K562 (cell line): ENCODE results near the gene HSPB6. TPM values are rescaled to one million over a fixed set of nuclear protein-coding genes. Genes with fewer than 3 reads are reported as not detected.

Experiments used
- CEBPG ChIP-seq, 3 experiments: fragments of 200-800 bp in 1 of 3; sonication (Bioruptor generic) in 1 of 3; sonication (generic) in 1 of 3; formaldehyde crosslinking in 1 of 3; IDR thresholded peaks in 2 of 3; conservative IDR thresholded peaks in 1 of 3; 2 replicates each; pipeline versions ENCODE4 v1.6.1 to v1.8.0; 2016 to 2022; ENCODE audit warnings: missing compliant biosample characterization in 2 of 3, missing genetic modification characterization in 2 of 3, mild to moderate bottlenecking in 1 of 3, missing genetic modification reagents in 1 of 3
- CREB3 ChIP-seq: fragments of 450-650 bp; conservative IDR thresholded peaks from 2 replicates; pipeline ENCODE4 v1.6.1; 2016; ENCODE audit warnings: missing genetic modification characterization, low read depth, mild to moderate bottlenecking, missing compliant biosample characterization, moderate library complexity
- FOXJ2 ChIP-seq: fragments of 200-800 bp; sonication (Bioruptor generic); IDR thresholded peaks from 2 replicates; pipeline ENCODE4 v1.6.1; 2016; ENCODE audit warnings: missing genetic modification characterization, missing compliant biosample characterization
- ILF3 ChIP-seq: fragments of 450-650 bp; IDR thresholded peaks from 2 replicates; pipeline ENCODE4 v1.6.1; 2018; ENCODE audit warnings: antibody characterized with exemption, mild to moderate bottlenecking, moderate library complexity, borderline replicate concordance
- KDM4B ChIP-seq, 2 experiments: fragments of 450-650 bp in 1 of 2; sonication (generic) in 1 of 2; IDR thresholded peaks; 2 replicates each; pipeline ENCODE4 v1.6.1; 2016 to 2017; ENCODE audit warnings: borderline replicate concordance in 2 of 2, antibody characterized with exemption in 1 of 2, low read depth in 1 of 2, mild to moderate bottlenecking in 1 of 2
- KLF1 ChIP-seq: fragments of 450-650 bp; IDR thresholded peaks from 2 replicates; pipeline ENCODE4 v1.6.1; 2016; ENCODE audit warnings: missing genetic modification characterization, missing compliant biosample characterization
- L3MBTL2 ChIP-seq: fragments of 450-650 bp; IDR thresholded peaks from 2 replicates; pipeline ENCODE4 v1.6.1; 2016; ENCODE audit warnings: mild to moderate bottlenecking, moderate library complexity
- MECOM ChIP-seq: fragments of 250-450 bp; sonication (Bioruptor Pico); IDR thresholded peaks from 2 replicates; pipeline ENCODE4 v1.8.0; 2022; ENCODE audit warnings: inconsistent platforms
- MTA2 ChIP-seq: fragments of 450-650 bp; IDR thresholded peaks from 2 replicates; pipeline ENCODE4 v1.6.1; 2016; ENCODE audit warnings: low read depth
- MYC ChIP-seq, 2 experiments: fragments of 250-450 bp in 1 of 2; sonication (Bioruptor Pico) in 1 of 2; IDR thresholded peaks; 2 replicates each; pipeline versions ENCODE4 v1.5.1 to v1.6.1; 2012 to 2021; ENCODE audit warnings: low read depth in 2 of 2, borderline replicate concordance in 1 of 2, improper control_type of control experiment in 1 of 2, low read length in 1 of 2, mild to moderate bottlenecking in 1 of 2, moderate library complexity in 1 of 2
- SP1 ChIP-seq: sonication (generic); formaldehyde crosslinking; IDR thresholded peaks from 2 replicates; pipeline ENCODE4 v1.8.1; 2022; ENCODE audit warnings: mild to moderate bottlenecking, missing genetic modification reagents
- TBP ChIP-seq: optimal IDR thresholded peaks from 2 replicates; pipeline ENCODE3; 2011; ENCODE audit warnings: low read depth, low read length, improper control_type of control experiment
- TGIF2 ChIP-seq: sonication (generic); formaldehyde crosslinking; IDR thresholded peaks from 2 replicates; pipeline ENCODE4 v1.8.1; 2022; ENCODE audit warnings: mild to moderate bottlenecking, missing genetic modification reagents, moderate library complexity
- ZNF124 ChIP-seq: sonication (generic); formaldehyde crosslinking; IDR thresholded peaks from 2 replicates; pipeline ENCODE4 v1.8.1; 2022; ENCODE audit warnings: missing genetic modification reagents
- ZNF507 ChIP-seq: conservative IDR thresholded peaks from 2 replicates; pipeline ENCODE4 v1.6.1; 2017; ENCODE audit warnings: missing genetic modification characterization, missing compliant biosample characterization
- polyA plus RNA-seq, 8 experiments: library from polyadenylated mRNA; depleted of rRNA in 4 of 8; stranded (reverse) in 5 of 8; unstranded in 3 of 8; fragments of >200 nt; fragmentation: Nextera tagmentation in 2 of 8; fragmentation: Illumina TruSeq in 1 of 8; extraction: Ambion mirVana in 2 of 8; extraction: Trizol in 1 of 8; gene quantifications; 2 replicates each; pipeline versions ENCODE4 v1.2.1 to v1.2.3, GENCODE V29; 2011 to 2014; ENCODE audit warnings: inconsistent platforms in 1 of 8, missing spikeins in 1 of 8
- total RNA-seq, 7 experiments: library from RNA; depleted of rRNA in 6 of 7; stranded (reverse); fragments of >200 nt in 6 of 7; fragmentation: Illumina TruSeq in 2 of 7; extraction: Trizol in 2 of 7; gene quantifications; 2 replicates each; pipeline versions ENCODE4 v1.2.1 to v1.2.3, GENCODE V29; 2011 to 2021; ENCODE audit warnings: low replicate concordance in 1 of 7
- TF ChIP-seq, protein P1 (sequence below): sonication (generic); formaldehyde crosslinking; IDR thresholded peaks from 2 replicates; pipeline ENCODE4 v1.8.0; 2022; ENCODE audit warnings: missing genetic modification reagents, mild to moderate bottlenecking, moderate library complexity, borderline replicate concordance
- TF ChIP-seq, protein P2 (sequence below): fragments of 450-650 bp; formaldehyde crosslinking; IDR thresholded peaks from 2 replicates; pipeline ENCODE4 v1.4.0; 2020; ENCODE audit warnings: mild to moderate bottlenecking, moderate library complexity
- TF ChIP-seq, protein P3 (sequence below): fragments of 250-450 bp; sonication (Bioruptor Pico); IDR thresholded peaks from 2 replicates; pipeline ENCODE4 v1.5.0; 2021

The HSPB6 gene
- total and polyA plus RNA-seq, 9 of the 15 experiments (the other 6 are each of a cell fraction or from before 2014, with no cell fraction given), result 0.55 TPM; not detected in 8

DNA sequence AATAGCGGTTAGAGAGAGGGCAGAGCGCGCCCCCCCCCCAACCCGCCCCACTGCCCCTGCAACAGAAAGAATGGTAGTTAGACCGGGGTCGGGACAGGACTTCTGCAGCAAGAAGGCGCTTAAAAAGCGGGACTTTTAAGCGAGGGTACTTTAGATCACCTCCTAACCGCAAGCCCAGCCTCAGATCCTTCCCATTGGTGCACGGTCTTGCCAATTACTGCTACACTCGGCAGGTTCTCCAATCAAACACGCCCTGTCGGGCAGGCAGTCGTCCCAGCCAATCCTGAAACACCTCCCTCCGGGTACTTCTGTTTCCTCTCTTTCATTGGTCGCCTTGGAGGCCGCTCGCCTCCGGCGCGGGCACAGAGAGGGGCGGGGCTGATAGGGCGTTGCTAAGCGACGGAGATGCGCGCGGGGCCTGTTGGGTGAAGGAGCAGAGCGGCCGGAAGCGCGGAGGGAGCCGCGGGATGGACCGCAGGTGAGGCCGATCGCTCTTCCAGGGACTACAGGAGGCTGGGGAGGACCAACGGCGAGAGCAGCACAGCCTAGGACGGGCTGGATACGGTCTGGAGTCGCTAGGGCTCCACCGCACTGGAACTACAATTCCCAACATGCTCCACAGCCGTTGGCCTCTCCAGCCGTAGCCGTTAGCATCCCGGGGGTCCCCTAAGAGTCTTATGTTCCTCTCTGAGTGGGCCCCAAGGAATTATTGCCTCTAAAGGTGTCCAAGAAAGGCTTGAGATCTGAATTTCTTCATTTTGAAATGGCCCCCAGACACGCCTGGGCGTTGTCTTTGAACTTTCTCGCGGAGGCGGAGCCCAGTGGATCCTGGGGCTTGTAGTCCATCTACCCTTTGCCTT, 1.1 kb upstream of the HSPB6 start, which contains the start of gene PROSER3 (continued):
- peak; percentile 49 for TF ChIP-seq MYC (IDR thresholded peaks at IDR 0.05; ENCODE audit: low read depth, low read length)
- peak; percentile 46; the same call in 1 of the 2 replicates for TF ChIP-seq MYC (CRISPR knock-in tag; IDR thresholded peaks at IDR 0.05; ENCODE audit: borderline replicate concordance, low read depth)
- TF ChIP-seq TBP, result peak; percentile 68
- TF ChIP-seq KDM4B (IDR thresholded peaks at IDR 0.05; ENCODE audit: borderline replicate concordance in 2 of 2, low read depth in 1 of 2), result peak in 1 of 2 experiments; percentile 46; a peak in 1 of 4 replicates
- no peak for TF ChIP-seq ILF3
- peak; percentile 87 for TF ChIP-seq SP1
- TF ChIP-seq CREB3 (tag), result no peak
- peak; percentile 60 for TF ChIP-seq L3MBTL2
- TF ChIP-seq MECOM, result no peak
- TF ChIP-seq, protein P1, sequence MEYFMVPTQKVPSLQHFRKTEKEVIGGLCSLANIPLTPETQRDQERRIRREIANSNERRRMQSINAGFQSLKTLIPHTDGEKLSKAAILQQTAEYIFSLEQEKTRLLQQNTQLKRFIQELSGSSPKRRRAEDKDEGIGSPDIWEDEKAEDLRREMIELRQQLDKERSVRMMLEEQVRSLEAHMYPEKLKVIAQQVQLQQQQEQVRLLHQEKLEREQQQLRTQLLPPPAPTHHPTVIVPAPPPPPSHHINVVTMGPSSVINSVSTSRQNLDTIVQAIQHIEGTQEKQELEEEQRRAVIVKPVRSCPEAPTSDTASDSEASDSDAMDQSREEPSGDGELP (CRISPR knock-in tag), result peak; percentile 56; the same call in 1 of the 2 replicates
- no peak for TF ChIP-seq ZNF507 (tag)
- TF ChIP-seq, protein P2, sequence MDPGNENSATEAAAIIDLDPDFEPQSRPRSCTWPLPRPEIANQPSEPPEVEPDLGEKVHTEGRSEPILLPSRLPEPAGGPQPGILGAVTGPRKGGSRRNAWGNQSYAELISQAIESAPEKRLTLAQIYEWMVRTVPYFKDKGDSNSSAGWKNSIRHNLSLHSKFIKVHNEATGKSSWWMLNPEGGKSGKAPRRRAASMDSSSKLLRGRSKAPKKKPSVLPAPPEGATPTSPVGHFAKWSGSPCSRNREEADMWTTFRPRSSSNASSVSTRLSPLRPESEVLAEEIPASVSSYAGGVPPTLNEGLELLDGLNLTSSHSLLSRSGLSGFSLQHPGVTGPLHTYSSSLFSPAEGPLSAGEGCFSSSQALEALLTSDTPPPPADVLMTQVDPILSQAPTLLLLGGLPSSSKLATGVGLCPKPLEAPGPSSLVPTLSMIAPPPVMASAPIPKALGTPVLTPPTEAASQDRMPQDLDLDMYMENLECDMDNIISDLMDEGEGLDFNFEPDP (CRISPR knock-in tag), result no peak
- no peak for TF ChIP-seq TGIF2 (CRISPR knock-in tag)
- 0 out of 2 replicates have a peak, but pooled peaks have one; percentile 61 for TF ChIP-seq KLF1
- TF ChIP-seq, protein P3, sequence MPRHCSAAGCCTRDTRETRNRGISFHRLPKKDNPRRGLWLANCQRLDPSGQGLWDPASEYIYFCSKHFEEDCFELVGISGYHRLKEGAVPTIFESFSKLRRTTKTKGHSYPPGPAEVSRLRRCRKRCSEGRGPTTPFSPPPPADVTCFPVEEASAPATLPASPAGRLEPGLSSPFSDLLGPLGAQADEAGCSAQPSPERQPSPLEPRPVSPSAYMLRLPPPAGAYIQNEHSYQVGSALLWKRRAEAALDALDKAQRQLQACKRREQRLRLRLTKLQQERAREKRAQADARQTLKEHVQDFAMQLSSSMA (CRISPR knock-in tag), result peak; percentile 90
- no peak for TF ChIP-seq MTA2
- TF ChIP-seq CEBPG (CRISPR knock-in tag; IDR thresholded peaks at IDR 0.05), result no peak
- no peak for TF ChIP-seq CEBPG (tag; conservative IDR thresholded peaks at IDR 0.05 in 1 of 2, IDR thresholded peaks at IDR 0.05 in 1 of 2)
- no peak for TF ChIP-seq FOXJ2 (tag)
- TF ChIP-seq ZNF124 (CRISPR knock-in tag), result no peak
